ENCODE measurements around the gene PAK3. TPM values are rescaled to one million over a fixed set of nuclear protein-coding genes. Genes with fewer than 3 reads are reported as not detected.

Gene PAK3
- total and polyA plus RNA-seq, 2 of the 4 experiments (the other 2 are of a cell fraction): 0.22 to 0.36 TPM

DNA sequence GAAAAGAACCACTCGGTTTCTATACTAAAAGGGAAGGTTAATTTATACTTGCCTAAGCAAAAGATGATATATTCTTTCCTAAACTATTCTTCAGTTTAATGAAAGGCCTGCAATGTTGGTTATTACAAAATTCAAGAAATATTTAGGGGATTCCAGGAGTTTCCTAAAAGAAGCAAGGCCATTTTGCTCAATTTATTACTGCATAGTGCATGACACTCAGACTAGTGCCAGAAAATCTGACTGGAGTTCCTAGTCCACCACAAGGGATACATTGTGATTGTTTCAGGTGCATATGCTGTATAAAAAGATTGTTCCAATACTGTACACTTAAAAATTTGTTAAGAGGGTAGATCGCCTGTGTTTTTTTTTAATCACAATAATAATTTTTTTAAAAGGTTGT, 95.6 kb downstream of the PAK3 start:
- Histone ChIP-seq H3K4me2 (ENCODE audit: low read depth, low read length) (no peak overlapping the region), H3K14ac (replicated peaks; ENCODE audit: low read depth, low read length) (no peak overlapping the region), H3K56ac (ENCODE audit: extremely low read depth, insufficient read depth, low read length) (no peak overlapping the region), H4K91ac (ENCODE audit: insufficient read depth, low read depth, low read length) (no peak overlapping the region), H2BK15ac (ENCODE audit: low read depth, low read length) (no peak overlapping the region), H3K9me3 (ENCODE audit: control insufficient read depth, insufficient read depth, low read length) (no peaks in the 10 kb centered on the region), H3K79me1 (ENCODE audit: low read depth in 1 of 2, low read length in 2 of 2) (no peaks in the 10 kb centered on the region), H3K27me3 (ENCODE audit: control insufficient read depth, insufficient read depth, low read length) (peaks cover 3% of the 10 kb centered on the region; the same call in 1 of the 2 replicates), H3K9me1 (ENCODE audit: insufficient read depth, low read length) (no peaks in the 10 kb centered on the region), H2AK9ac (replicated peaks; ENCODE audit: low read depth, low read length, poor library complexity) (no peak overlapping the region), H4K20me1 (ENCODE audit: insufficient read depth, low read length) (no peaks in the 10 kb centered on the region), H3K9ac (ENCODE audit: low read depth, low read length) (no peak overlapping the region), H3K18ac (ENCODE audit: low read depth, low read length) (no peak overlapping the region), H3K4me3 (ENCODE audit: insufficient read depth, low read depth, low read length) (no peak overlapping the region), H4K8ac (ENCODE audit: low read depth in 2 of 2, low read length in 2 of 2) (no peak overlapping the region), H4K5ac (ENCODE audit: low read depth, low read length) (no peak overlapping the region), H2AFZ (replicated peaks; ENCODE audit: low read length, poor library complexity) (no peak overlapping the region), H3K36me3 (ENCODE audit: control insufficient read depth, insufficient read depth, low read length) (no peaks in the 10 kb centered on the region), H3K4me1 (ENCODE audit: control insufficient read depth, insufficient read depth, low read length) (no peaks in the 10 kb centered on the region), H2AK5ac (ENCODE audit: low read depth, low read length) (no peak overlapping the region), H3K4ac (ENCODE audit: low read depth, low read length) (no peak overlapping the region), H2BK5ac (ENCODE audit: low read depth, low read length, poor library complexity, severe bottlenecking) (no peak overlapping the region), H2BK20ac (ENCODE audit: low read depth, low read length) (no peak overlapping the region), H3K23ac (ENCODE audit: low read depth, low read length) (no peak overlapping the region), H2BK120ac (ENCODE audit: low read depth, low read length) (no peak overlapping the region), H3K27ac (ENCODE audit: insufficient read depth, low read length) (no peak overlapping the region)
- no TSS peak for BruUV-seq (replicated peaks)
- in situ Hi-C loops (cut with MboI; ENCODE audit: low sequenced_read_pairs) (no loop called here), dilution Hi-C loops (cut with HindIII; ENCODE audit: low sequenced_read_pairs, unreplicated experiment) (no loop called here), intact Hi-C loops (cut with micrococcal nuclease) (no loop called here)
- ATAC-seq (ENCODE audit: low read depth) (no peak), DNase-seq (no peak)
- POLR2A ChIA-PET (ENCODE audit: unreplicated experiment): no interaction called here
- no peak for TF ChIP-seq POLR2A (IDR thresholded peaks at IDR 0.05; ENCODE audit: low read depth, low read length)
- no peak for TF ChIP-seq SMC3 (IDR thresholded peaks at IDR 0.05; ENCODE audit: low read depth, low read length)
- no peak for TF ChIP-seq NFE2L2 (IDR thresholded peaks at IDR 0.05; ENCODE audit: low read depth, low read length)
- no CpG with 5 or more reads among the region's 2 CpGs for WGBS, 2 experiments (ENCODE audit: extremely low coverage in 2 of 2, insufficient read length in 1 of 2)
- CTCF ChIA-PET: no interaction called here
